Fibroblast of skin of right biceps (primary cell): ENCODE data around the gene WHRN.
A peak's percentile ranks its signal among the peaks of the same experiment; 100 is the strongest.

Experiments
- DNase-seq: peaks from one replicate; pipeline ENCODE4 v3.0.0-alpha.2; 2013

WHRN gene

DNA sequence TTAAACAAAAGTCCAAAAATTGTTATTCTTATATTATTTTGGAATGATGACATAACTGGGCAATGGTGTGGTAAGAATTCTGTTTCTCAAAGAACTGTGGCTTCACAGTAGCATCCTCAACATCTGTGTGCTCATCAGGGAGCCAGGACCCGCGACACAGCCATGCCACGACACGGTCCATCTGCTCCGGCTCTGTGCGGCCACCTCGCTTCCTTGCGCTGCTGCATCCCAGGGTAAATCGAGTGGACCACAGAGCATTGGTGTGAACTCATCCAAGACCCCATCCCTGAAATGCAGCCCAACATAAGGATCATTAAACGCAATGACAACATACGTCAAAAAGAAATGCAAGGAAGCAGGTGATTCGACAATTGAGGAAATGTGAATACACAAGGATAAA lies 15.3 kb downstream of the WHRN start:
- DNase-seq, result no peak

DNA sequence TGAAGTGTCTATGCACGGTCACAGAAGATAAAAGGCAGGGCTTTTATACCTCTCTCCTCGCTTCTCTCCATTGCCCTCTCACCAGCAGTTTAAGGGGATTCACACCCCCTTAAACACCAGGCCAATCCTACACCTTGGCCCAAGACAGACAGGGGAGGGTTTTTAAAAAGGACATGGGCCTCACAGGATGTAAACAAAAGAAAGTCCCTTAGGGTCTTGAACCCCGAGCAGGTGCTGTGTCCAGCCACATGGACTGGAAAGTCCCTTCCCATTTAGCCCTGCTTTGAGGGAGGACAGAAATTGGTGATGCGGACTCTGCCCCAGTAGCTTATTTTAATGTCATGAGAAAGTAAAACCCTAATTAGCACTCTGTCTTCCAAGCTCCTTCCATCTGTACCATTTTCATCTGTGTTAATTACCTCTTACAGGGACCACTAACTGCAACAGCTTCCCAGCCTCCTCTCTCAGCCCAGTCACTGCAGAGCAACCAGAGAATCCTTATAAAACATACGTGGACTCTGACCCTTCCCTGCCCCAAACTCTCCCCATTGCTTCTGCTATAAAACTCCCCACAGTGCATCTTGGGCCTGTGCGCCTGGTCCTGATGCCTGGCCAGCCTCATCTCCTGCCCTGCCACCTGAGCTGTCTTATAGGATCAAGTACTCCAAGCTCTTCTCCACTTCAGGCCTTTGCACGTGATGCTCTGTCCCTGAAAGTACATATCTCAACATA lies 16.7 kb downstream of the WHRN start:
- no peak for DNase-seq

DNA sequence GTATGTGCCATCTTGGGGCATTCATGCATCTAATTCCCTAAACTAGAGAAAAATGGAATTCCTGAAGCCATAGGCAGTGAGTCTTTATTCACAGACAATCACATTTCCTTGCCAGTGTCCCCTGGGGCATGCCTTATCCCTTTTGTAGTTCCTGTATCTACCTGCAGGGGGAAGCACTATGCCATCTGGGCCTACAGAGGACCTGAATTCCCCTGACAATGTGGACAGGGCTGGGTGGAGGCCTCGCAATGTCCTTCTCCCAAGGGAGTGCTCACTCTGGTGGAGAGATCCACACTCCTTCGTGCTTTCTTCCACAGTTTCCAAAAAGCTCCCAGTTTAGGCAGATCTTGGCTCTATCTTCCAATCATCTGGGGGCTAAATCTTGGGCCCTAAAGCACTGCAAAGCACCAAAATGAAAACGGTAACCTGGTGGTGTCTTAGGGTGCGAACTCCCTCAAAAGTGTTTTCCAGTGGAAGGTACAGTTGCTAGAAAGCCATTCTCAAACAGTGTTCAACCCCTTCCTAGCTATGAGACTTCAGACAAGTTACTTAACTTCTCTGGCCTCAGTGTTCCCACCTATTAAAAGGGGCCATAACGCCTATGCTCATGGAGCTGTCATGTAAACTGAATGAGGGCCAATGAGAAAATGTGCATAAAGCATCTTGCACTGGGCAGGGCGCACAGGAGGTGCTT lies 17.5 kb downstream of the WHRN start:
- DNase-seq, result peak; percentile 73

DNA sequence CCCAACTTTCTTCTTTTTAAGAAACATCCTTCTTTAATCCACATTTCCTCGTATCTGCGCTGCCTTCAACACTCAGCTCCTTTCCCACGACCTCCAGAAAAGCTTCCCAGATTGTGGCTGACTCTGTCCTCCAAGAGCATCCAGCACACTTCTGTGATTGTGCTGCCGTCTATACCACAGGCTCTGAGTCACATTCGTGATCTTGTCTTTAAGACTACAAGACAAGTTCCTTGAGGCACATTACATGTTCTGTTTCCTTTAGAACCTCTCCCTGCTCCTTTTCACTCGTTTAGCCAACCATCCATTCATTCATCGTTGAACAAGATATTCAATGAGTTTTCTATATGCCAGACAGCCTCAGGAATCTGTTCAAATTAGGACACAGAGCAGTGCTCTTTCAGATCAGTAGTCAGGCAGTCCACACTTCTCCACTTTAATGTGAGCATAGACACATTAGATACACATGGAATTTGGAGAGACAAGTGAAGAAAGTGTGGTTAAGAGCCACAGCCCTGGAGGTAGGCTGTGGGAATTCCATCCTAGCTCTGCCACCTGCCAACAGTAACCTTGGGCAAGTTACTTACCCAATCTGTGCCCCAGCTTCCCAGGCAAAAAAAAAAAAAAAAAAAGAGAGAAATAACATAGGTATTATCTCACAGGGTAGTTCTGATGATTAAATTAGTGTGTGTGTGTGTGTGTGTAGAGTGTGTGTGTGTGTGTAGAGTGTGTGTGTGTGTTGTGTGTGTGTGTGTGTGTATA lies 18.9 kb downstream of the WHRN start:
- DNase-seq, result no peak

DNA sequence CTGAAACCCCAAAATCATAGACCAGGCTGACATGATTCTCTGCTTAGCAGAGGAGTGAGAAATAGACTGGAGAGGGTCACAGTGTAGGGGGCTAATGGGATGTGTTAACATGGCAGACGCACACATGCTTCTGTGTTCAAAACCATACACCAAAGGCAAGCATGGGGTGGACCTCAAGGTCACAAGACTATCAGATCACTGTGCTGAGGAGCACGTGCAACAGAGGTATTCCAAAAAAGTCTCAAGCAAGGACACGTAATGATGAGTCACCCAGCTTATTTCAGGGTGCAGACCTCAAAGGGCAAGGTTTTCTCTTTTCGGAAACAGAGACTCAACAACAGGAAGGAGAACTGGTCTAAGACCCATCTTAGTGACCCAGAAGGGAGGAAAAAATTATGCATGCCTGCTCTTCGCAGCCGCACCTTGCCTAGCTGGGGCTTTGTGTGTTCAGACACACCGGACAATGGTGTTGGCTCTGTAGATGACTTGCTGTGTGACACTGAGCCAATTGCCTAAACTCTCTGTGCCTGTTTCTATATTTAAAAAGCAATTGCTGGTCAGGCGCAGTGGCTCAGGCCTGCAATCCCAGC lies 20.3 kb downstream of the WHRN start:
- DNase-seq, result peak; percentile 54

DNA sequence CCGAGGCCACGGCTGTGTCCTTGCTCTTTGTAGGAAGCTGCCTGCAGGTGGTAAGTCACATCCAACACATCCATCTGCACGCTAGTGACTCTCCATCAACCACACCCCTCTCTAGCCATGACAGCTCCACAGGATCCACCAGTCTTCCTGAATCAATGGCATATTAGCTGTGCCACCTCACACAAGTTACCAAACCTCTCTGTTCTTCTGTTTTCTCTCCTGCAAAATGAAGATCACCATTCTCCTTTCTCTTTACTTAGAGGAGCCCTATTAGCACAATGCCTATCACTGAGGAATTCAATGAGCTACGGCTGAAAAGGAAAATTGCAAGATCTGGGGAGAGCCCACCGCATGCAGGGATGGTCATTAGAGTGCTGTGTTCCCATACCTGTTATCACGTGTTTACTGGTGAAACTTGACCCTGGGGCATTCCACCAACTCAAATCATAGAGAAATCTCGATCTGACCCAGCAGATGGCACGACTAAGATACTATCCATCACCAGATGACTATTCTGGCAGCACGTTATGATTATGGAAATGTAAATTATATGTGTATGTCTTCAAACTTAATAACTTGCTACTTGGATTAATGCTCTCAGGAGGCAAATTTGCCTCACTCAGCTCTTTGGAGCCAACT lies 20.9 kb downstream of the WHRN start:
- no peak for DNase-seq

DNA sequence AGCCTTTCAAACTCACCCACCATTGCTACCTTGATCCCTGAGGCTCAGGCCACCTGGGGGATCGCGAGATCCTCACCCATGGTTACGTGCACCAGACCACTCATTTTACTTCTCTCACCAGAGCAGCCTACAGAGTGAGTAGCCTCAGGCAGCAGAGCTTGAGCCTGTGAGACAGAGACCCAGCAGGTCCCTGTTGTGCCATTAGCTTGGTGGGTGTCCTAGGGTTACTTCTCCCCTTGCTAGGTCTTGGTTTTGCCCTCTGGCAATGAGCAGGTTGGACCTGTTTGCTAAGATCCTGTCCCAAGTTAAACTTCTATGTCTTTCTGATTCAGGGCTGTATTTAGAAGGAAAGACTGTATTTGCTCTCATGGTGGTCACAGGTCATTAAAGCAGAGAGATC lies 21.8 kb downstream of the WHRN start:
- DNase-seq, result no peak

DNA sequence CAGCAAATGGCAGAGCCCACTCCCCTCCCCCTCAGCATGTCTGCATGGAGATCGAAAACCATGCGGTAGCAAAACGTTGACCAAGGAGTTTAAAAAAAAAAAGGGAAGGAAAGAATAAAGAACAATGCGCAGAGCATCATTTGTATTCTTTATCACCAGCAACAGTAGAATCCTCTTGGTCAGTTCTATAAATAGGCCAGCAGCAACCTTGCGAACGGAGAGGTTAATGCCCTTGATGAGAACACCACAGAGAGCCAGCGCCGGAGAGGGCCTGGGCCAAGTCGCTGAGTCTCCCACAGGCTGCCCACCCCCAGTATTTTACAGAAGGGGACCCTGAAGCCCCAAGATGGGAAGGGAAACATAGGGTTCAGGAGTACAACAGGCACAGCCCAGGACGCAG lies 22.7 kb downstream of the WHRN start:
- no peak for DNase-seq

DNA sequence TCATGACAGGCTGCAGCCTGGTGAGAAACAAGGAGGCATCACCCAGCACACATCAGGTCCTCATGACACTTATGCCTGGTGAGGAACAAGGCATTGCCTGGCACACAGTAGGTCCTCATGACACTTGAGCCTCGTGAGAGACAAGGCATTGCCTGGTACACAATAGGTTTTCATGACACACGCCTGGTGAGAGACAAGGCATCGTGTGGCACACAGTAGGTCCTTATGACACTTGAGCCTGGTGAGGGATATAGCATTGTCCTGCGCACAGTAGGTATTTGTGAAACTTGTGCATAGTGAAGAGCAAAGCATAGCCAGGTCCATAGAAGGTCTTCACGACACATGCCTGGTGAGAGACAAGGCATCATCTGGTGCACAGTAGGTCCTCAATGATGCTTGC lies 23.5 kb downstream of the WHRN start:
- no peak for DNase-seq

DNA sequence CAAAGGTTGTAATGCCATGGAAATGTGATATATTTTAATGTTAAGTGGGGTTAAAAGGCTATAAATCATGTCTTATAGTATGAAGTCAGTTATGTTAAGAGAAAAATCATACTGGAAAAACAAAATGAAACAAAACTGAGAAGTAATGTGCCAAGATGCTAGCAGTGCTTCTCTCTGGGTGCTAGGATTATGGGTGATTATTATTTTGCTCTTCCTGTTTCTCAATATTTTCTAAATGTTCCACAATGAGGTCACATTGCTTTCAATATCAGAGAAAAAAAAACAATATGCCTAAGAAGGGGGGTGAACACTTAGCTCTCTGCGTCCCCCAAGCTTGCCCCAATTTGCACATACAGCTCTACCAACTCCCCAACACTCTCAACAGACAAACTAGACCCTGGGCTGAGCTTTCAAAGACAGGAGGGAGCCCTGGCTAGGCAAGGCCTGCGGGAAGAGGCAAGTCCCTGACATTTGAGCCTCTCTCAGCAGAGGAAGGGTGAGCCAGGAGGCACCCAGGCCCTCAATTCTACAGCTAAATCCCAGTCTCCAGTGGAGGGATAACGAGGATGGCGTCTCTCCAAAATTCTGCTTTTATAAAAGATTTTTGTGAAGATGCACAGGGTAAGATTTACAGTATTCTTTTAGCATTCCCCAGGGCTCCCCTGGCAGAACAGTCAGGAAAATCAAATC lies 24.4 kb downstream of the WHRN start:
- DNase-seq, result no peak

DNA sequence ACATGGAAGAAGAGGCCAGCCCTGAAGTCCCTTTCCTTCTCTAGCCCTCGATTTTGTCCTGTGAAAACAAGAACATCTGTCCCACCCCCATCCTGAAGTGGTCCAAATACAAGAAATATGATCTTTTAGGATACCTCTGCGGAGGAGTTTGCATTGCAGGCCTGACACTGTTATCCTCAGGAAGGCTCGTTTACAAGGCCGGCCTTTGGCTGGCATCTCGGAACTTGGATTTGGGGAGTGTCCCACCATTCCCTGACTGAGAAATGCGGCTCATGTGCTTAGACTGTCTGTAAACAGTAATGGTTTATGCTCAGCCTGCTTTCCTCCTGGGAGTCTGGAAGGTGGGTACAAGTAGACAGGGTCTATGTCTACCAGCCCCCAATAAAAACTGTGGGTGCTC lies 26.4 kb downstream of the WHRN start:
- DNase-seq, result no peak

DNA sequence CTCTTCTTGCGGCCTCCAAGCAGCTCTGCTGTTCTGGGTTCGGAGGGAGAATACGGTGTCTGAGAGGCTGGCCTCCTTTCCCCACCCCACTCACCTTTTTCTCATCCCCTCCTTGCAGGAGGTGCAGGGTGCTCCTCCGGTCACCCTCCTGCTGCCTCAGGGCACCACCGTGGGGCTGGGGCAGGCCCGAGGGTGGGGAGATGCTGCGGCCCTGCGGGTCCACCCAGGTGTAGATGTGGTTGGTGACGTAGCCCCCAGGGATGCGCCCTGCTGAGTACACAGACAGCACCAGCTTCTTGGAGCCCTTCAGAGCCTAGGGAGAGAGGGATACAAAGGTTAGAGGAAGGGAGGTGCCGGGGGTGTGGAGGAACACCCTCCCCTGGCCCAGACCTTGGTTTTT lies 26.8 kb downstream of the WHRN start:
- no peak for DNase-seq

DNA sequence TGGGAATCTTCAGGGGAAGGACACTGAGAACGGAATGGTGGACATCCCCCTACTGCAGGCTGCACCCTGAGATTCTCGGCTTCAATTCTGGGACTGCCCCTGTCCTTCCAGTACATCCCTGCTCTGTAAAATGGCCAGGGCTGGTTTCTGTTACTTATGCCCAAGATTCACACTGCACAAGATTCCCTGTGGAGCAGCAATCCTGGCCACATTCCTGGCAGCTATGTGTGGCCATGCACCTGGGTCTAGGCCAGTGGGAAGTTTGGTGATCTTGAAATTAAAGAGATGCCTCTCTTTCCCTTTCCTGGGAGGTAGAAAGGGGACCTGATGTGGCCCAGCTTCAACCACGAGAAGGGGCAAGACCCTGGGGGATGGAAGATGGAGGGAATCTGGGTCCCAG lies 27.6 kb downstream of the WHRN start:
- DNase-seq, result no peak

DNA sequence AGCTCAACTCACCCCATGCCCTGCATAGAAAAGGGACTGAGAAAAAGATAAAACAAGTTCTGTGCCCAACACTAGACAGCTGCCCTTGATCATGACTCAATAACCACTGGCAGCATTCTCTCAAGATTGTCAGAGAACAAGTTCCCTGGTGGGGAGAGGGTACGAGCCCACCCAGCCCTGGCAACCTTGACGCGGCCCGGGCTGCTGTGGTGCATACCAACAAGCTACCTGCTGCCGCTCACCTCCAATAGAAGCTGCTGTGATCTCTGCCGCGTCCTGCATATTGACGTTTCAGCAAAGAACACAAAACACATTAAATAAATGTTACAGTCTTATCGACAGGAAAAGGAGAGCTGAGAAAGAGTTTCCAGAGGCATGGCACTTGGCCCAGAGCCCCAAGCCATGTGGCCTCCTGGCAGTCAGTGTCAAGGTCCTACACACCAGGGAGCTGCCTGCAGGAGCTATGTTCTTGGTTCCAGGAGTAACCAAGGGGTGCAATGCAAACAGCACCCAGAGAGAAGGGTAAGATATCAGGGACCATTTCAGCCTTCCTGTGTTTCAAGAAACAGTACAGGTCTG lies 28.3 kb downstream of the WHRN start:
- no peak for DNase-seq

DNA sequence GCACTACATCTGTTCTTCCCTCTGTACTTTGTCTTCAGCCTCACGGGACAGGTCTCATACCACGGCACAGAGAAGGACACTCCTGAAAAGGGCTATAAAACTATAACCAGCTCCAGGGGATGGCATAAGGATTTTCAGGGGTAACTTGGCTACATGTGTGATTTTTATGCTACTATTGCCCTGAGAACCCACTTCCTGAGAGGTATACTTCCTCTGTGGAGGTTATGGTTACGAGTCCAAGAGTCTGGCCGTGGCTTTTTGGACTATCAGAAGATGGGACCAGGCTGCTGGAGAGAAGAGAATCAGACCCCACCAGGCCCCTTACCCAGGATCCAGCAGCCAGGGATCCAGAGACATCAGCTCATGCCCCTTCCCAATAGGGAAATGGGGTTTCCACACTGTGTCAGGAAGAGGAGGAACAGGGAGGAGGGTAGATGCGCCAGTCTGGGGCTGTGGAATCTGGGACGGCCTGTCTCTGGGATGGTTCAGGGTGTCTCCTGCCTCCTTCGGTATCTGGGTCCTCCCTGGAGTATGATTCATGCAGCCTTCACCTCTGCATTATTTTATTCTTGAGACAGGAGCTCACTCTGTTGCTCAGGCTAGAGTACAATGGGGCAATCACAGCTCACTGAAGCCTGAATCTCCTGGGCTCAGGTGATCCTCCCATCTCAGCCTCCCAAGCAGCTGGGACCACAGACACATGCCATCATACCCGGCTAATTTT lies 29.7 kb downstream of the WHRN start:
- DNase-seq, result no peak

DNA sequence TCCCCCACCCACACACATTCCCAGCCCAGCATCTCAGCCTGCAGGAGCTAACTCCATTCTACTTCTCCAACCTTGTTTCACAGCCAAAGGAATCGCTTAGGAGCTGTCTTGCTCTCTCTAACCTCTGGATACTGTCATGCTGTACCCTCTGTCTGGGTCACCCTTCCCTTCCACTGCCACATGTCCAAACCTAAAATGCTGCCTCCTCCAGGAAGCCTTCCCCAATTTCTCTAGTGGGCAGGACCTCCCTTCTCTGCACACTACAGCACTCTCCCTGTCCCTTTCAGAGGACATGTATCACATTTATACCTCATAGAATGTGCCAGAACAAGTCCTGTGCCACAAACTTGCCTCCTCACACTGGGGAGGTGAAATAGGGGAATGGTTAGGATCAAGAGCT lies 30.8 kb downstream of the WHRN start:
- DNase-seq, result no peak

DNA sequence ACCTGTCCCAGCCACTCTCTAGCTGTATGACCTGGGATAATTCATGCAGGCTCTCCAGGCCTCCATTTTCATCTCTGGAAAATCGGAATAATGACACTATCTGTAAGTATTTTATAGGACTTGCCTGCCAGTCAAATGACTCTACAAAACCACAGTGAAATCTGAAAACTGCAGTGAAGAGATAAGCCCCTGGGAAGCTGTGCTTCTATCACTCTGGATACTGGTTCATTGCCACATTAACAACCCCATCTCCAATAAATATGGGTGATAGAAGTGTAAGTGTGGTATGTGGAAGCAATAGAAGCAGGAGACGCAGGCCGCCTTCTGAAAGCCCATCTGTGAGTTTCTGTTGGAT lies 31.8 kb downstream of the WHRN start:
- DNase-seq, result no peak

DNA sequence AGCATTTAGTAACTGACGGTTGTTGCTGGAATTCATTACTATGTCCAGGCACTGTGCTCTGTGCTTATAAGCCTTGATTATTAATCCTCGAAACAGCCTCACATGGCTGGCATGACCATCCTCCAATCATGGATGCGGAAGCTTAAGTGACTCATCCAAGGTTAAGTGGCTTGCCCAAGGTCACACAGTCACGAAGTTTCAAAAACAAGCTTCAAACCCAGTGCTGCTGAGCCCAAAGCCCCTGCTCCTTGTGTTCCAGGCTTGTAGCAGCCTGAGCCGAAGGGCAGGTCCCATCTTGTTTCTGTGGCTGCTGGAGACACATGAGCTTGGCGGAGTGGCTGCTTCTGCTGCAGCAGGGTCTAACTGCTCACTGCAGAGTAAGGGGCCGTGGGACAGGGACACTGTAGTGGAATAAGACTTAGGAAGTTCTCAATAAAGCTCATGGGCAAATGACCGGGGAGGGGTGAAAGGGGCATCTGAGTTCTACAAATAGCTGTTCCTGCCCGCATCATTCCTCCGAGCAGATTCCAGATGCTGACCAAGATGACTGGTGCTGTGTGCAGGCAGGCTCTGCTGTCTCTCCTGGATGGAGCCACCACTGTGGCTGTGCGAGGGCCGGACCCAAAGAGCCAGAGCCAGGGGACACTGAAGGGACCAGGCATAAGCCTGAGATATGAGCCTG lies 32.4 kb downstream of the WHRN start:
- no peak for DNase-seq

DNA sequence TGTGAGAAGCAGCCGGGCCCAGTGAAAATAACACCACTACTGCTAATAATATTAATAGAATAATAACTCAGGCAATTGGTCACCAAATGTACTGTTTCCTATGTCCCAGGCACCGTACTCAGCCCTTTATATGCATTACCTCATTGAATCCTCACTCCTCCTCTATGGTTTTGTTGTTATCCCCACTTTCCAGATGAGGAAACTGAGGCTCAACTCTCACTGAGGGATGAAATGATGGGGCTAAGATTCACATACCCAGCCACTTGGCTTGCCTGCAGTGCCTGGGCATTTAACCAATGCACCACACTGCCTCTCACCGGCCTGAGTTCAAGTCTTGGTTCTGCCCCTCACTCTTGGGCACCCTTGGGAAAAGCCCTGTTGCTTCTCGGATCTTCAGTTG lies 34.1 kb downstream of the WHRN start:
- no peak for DNase-seq

DNA sequence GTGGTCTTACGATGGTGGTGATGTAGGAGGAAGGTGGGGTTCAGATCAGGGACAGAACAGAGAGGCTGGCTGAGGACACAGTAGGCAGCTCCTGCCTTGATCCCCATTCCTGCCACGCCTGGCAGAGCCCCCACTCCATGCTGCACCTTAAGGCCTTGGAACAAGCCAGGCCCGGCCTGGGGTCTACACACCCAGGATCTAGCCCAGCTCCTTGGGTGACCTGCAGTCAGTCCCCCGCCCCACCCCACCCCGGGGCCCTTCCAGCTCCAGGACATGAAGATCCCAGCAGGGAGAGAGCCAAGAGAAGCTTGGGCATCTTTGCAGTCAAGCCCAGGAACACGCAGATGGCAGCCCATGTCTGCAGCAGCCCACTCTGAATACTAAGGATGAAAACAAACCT lies 34.7 kb downstream of the WHRN start:
- DNase-seq, result no peak

DNA sequence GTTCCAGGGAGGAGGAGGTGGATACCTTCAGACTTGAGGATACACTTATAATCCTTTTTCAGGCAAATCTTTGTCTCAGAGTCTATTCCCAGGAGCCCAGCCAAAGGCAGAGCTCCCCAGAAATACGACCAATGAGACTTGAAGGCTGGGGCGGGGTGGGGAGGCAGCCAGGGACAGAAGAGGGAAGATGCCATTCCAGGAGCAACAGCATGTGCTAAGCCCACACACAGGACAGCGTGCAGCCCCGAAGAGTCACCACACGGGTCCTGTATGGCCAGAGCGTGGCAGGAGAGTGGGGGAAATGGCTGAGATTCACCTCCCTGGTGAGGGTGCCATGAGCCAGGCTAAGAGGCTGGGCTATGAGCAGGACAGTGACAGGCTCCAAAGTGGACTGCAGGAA lies 35.2 kb downstream of the WHRN start:
- DNase-seq, result no peak
